Measurements from ENCODE around the gene COX6A2. TPM values are rescaled to one million over a fixed set of nuclear protein-coding genes. Genes with fewer than 3 reads are reported as not detected.

The COX6A2 gene
- total and polyA plus RNA-seq, 4 donors: 0.84 to 36.7 (median 8.0) TPM; not detected in 1

GRCh38 chr16:31440516-31441184 is 12.5 kb upstream of the COX6A2 start:
- no peak overlapping the region for H3K9ac ChIP-seq (ENCODE audit: low read depth in 1 of 2, low read length in 2 of 2)
- no peak overlapping the region for H3K4me3 ChIP-seq (ENCODE audit: low read depth in 1 of 3, low read length in 3 of 3)
- no peaks in the 10 kb centered on the region for H3K36me3 ChIP-seq (ENCODE audit: control insufficient read depth in 4 of 4, insufficient read depth in 3 of 4, low read depth in 1 of 4, low read length in 3 of 4)
- TF ChIP-seq CTCF (IDR thresholded peaks at IDR 0.05; ENCODE audit: low read depth, low read length, missing input control) (no peak), SP1 (IDR thresholded peaks at IDR 0.05) (no peak), HNF4G (IDR thresholded peaks at IDR 0.05) (no peak), FOXA1 (IDR thresholded peaks at IDR 0.05) (no peak), HNF4A (conservative IDR thresholded peaks at IDR 0.05) (no peak), ZBTB33 (IDR thresholded peaks at IDR 0.05) (no peak), RXRA (IDR thresholded peaks at IDR 0.05) (no peak), JUND (IDR thresholded peaks at IDR 0.05) (no peak), MAX (IDR thresholded peaks at IDR 0.05) (no peak), RAD21 (IDR thresholded peaks at IDR 0.05) (no peak), TAF1 (conservative IDR thresholded peaks at IDR 0.05) (no peak)
- TF ChIP-seq, protein P1, sequence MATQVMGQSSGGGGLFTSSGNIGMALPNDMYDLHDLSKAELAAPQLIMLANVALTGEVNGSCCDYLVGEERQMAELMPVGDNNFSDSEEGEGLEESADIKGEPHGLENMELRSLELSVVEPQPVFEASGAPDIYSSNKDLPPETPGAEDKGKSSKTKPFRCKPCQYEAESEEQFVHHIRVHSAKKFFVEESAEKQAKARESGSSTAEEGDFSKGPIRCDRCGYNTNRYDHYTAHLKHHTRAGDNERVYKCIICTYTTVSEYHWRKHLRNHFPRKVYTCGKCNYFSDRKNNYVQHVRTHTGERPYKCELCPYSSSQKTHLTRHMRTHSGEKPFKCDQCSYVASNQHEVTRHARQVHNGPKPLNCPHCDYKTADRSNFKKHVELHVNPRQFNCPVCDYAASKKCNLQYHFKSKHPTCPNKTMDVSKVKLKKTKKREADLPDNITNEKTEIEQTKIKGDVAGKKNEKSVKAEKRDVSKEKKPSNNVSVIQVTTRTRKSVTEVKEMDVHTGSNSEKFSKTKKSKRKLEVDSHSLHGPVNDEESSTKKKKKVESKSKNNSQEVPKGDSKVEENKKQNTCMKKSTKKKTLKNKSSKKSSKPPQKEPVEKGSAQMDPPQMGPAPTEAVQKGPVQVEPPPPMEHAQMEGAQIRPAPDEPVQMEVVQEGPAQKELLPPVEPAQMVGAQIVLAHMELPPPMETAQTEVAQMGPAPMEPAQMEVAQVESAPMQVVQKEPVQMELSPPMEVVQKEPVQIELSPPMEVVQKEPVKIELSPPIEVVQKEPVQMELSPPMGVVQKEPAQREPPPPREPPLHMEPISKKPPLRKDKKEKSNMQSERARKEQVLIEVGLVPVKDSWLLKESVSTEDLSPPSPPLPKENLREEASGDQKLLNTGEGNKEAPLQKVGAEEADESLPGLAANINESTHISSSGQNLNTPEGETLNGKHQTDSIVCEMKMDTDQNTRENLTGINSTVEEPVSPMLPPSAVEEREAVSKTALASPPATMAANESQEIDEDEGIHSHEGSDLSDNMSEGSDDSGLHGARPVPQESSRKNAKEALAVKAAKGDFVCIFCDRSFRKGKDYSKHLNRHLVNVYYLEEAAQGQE (IDR thresholded peaks at IDR 0.05): no peak
- H3K27ac ChIP-seq (ENCODE audit: low read depth in 1 of 2, low read length in 2 of 2): no peak overlapping the region
- no peaks in the 10 kb centered on the region for H3K27me3 ChIP-seq (ENCODE audit: control insufficient read depth in 4 of 4, insufficient read depth in 4 of 4, low read length in 3 of 4)
- no peaks in the 10 kb centered on the region for H3K9me3 ChIP-seq (ENCODE audit: control insufficient read depth in 4 of 4, low read length in 3 of 4)
- no peak for DNase-seq (ENCODE audit: low spot score)
- WGBS: 85% methylated on average over 4 of the region's 4 CpGs
- H3K4me1 ChIP-seq (ENCODE audit: control insufficient read depth in 4 of 4, insufficient read depth in 4 of 4, low read length in 3 of 4): peaks cover 0 to 9% (median 3%) of the 10 kb centered on the region in 4 donors

GRCh38 chr16:31439519-31439918 is 11.4 kb upstream of the COX6A2 start:
- Histone ChIP-seq H3K4me1 (ENCODE audit: control insufficient read depth in 4 of 4, insufficient read depth in 4 of 4, low read length in 3 of 4) (peaks cover 0 to 9% (median 3%) of the 10 kb centered on the region in 4 donors), H3K4me3 (ENCODE audit: low read depth in 1 of 3, low read length in 3 of 3) (no peak overlapping the region), H3K9ac (ENCODE audit: low read depth in 1 of 2, low read length in 2 of 2) (no peak overlapping the region), H3K9me3 (ENCODE audit: control insufficient read depth in 4 of 4, low read length in 3 of 4) (no peaks in the 10 kb centered on the region), H3K27me3 (ENCODE audit: control insufficient read depth in 4 of 4, insufficient read depth in 4 of 4, low read length in 3 of 4) (no peaks in the 10 kb centered on the region), H3K36me3 (ENCODE audit: control insufficient read depth in 4 of 4, insufficient read depth in 3 of 4, low read depth in 1 of 4, low read length in 3 of 4) (no peaks in the 10 kb centered on the region), H3K27ac (ENCODE audit: low read depth in 1 of 2, low read length in 2 of 2) (no peak overlapping the region)
- DNase-seq (ENCODE audit: low spot score): no peak
- 90% methylated on average over 3 of the region's 3 CpGs for WGBS
- TF ChIP-seq, protein P1 (IDR thresholded peaks at IDR 0.05): no peak
- TF ChIP-seq YY1 (IDR thresholded peaks at IDR 0.05) (no peak), RAD21 (IDR thresholded peaks at IDR 0.05) (no peak), NR2F2 (IDR thresholded peaks at IDR 0.05) (no peak), RXRA (IDR thresholded peaks at IDR 0.05) (no peak), FOXA2 (IDR thresholded peaks at IDR 0.05) (no peak), SP1 (IDR thresholded peaks at IDR 0.05) (no peak), EGR1 (IDR thresholded peaks at IDR 0.05; ENCODE audit: low read depth in 2 of 2) (no peak), MAX (IDR thresholded peaks at IDR 0.05) (no peak), HNF4G (IDR thresholded peaks at IDR 0.05) (no peak), HNF4A (conservative IDR thresholded peaks at IDR 0.05) (no peak), JUND (IDR thresholded peaks at IDR 0.05) (no peak), CTCF (IDR thresholded peaks at IDR 0.05; ENCODE audit: low read depth, low read length, missing input control) (no peak)

Data from liver (tissue), 9 donors.